ENCODE data around the gene ZG16B. TPM values are rescaled to one million over a fixed set of nuclear protein-coding genes. Genes with fewer than 3 reads are reported as not detected.

Gene ZG16B
- total and polyA plus RNA-seq, 7 donors, result 0.62 TPM; not detected in 6

DNA sequence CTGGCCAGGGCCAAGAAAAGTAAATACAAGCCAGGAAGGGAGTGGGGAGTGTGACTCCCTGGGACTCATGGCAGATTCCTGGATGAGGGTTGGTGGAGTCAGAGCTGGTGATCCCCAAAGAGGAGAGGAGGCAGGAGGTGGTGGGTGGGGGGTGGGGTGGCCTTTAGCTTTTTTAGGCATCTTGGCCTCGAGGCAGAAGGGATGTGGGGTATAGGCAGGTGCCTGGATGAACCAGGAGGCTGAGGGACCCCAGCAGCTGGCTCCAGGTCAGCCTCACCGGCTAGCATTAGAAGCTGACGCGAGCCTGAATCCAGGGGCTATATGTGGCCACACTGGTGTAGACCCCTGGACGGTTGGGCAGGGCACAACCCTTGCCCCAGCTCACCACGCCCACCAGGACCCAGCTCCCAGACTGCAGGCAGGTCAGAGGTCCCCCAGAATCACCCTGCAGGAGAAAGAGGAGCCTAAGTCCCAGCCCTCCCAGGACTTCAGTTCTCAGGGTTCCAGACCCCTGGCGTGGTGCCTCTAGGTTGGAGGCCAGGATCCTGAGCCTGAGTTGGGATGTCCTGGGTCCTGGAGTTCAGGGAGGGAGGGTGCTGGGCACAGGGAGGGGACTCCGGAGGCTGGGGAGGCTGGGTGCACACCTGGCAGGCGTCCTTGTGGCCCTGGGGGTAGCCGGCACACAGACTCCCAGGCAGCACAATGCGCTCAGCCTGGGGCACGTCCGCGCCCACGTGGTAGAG lies 45.6 kb upstream of the ZG16B start:
- intact Hi-C loops (cut with DNase I), result loop anchor here in 1 of 2 donors (5.0 kb wide), 1 partner anchor 78 kb away; no protein-coding TSS in a partner anchor
- Histone ChIP-seq H3K9me3 (no peaks in the 10 kb centered on the region), H3K27me3 (ENCODE audit: insufficient read depth in 3 of 3, low read length in 2 of 3) (peaks cover 0 to 39% (median 17%) of the 10 kb centered on the region in 3 donors), H3K36me3 (ENCODE audit: insufficient read depth in 1 of 2, low read depth in 1 of 2) (no peaks in the 10 kb centered on the region), H3K4me1 (no peaks in the 10 kb centered on the region), H3K4me3 (peak overlapping the region; percentile 59), H3K27ac (no peak overlapping the region)
- DNase-seq (no peak), ATAC-seq (peak in 2 of 4 donors; percentile 12 to 13)
- WGBS, 3 donors, result 44 to 53% (median 52%) methylated on average over 15 of the region's 15 CpGs
- TF ChIP-seq, protein P1, sequence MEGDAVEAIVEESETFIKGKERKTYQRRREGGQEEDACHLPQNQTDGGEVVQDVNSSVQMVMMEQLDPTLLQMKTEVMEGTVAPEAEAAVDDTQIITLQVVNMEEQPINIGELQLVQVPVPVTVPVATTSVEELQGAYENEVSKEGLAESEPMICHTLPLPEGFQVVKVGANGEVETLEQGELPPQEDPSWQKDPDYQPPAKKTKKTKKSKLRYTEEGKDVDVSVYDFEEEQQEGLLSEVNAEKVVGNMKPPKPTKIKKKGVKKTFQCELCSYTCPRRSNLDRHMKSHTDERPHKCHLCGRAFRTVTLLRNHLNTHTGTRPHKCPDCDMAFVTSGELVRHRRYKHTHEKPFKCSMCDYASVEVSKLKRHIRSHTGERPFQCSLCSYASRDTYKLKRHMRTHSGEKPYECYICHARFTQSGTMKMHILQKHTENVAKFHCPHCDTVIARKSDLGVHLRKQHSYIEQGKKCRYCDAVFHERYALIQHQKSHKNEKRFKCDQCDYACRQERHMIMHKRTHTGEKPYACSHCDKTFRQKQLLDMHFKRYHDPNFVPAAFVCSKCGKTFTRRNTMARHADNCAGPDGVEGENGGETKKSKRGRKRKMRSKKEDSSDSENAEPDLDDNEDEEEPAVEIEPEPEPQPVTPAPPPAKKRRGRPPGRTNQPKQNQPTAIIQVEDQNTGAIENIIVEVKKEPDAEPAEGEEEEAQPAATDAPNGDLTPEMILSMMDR (IDR thresholded peaks at IDR 0.05), result no peak

DNA sequence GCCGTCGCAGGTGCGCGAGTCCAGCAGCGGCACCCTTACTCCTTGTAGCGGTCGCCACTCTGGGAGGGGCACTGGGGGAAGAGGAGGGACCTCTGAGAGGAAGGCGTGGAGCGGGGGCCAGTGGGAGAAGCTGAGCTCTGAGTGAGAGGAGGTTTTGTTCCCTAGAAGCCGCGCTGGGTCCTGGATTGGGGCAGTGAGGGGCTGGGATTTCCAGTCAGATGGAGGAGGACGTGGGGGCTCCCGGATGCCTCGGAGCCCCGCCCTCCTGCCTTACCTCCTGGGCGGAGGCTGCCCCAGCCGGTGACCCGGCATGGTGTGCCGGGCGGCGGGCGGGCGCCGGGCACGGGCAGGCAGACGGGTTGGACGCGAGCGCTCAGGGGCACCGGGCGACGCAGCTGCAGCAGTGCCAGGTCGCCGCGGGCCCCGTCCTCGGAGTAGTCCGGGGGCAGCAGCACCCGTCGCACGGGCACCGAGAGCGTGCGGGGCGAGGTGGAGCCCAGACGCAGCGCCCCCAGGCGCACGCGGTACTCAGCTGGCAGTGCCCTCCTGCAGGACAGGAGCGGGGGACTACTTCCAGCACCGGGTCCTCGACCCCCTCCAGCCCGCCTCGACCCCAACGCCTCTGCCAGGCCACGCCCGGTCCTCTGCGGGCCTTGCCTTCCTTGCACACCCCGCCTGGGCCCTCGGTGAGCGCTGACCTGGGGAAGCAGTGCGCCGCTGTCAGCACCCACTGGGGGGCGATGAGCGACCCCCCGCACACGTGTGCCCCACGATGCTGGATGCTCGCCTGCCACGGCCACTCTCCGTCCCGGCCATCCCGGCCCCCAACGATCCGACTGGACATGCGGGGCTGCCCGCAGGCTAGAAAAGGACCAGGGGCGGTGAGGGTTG lies 44.8 kb upstream of the ZG16B start:
- H3K9me3 ChIP-seq, result no peaks in the 10 kb centered on the region
- peaks cover 0 to 41% (median 18%) of the 10 kb centered on the region in 3 donors for H3K27me3 ChIP-seq (ENCODE audit: insufficient read depth in 3 of 3, low read length in 2 of 3)
- H3K27ac ChIP-seq, result no peak overlapping the region
- peak overlapping the region; percentile 59 for H3K4me3 ChIP-seq
- intact Hi-C loops (cut with DNase I), result loop anchor here in 1 of 2 donors (5.0 kb wide), 1 partner anchor 77 kb away; no protein-coding TSS in a partner anchor
- H3K4me1 ChIP-seq, result no peaks in the 10 kb centered on the region
- WGBS, 3 donors, result 12 to 15% (median 12%) methylated on average over 59 to 79 of the region's 79 CpGs
- H3K36me3 ChIP-seq (ENCODE audit: insufficient read depth in 1 of 2, low read depth in 1 of 2), result no peaks in the 10 kb centered on the region
- DNase-seq, result no peak
- TF ChIP-seq, protein P1 (IDR thresholded peaks at IDR 0.05), result no peak
- ATAC-seq, result peak; percentile 40 to 44 (median 40)

DNA sequence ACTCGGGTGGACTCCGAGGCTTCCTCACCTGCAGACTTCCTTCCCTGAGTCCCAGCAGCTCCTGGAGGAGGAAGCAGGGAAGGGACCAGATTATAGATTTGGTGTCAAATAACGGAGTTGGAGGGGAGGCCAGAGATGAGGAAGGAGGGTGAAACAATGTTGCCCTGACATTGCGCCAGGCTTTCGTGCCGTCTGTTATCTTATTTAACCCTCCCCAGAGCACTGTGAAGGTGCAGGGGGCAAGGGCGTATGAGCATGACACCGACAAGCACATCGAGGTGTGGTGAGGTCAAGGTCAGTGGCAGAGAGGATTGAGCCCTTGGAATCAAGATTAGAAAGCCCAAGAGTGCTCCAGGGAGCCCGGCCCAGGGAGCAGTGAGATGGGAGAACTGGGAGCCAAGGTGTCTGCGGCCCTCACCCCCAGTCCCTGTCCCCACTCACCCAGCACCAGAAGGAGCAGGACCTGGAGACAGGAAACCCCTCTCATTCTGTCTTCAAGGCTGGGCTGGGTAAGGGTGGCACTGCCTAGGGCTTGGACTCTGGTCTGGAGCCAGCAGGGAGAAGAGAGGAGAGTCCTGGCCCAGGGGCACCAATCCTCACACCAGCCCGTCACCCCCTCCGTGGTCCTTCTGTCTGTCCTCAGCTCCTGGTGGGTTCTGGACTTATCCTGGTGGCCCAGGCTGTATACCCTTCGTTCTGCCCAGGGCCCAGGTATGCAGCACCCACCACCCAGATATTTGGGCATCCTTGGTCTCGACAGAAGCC lies 43.9 kb upstream of the ZG16B start:
- H3K9me3 ChIP-seq, result no peaks in the 10 kb centered on the region
- no peak overlapping the region for H3K27ac ChIP-seq
- 49 to 52% (median 49%) methylated on average over 14 to 15 of the region's 15 CpGs for WGBS, 3 donors
- H3K4me1 ChIP-seq, result no peaks in the 10 kb centered on the region
- no peaks in the 10 kb centered on the region for H3K36me3 ChIP-seq (ENCODE audit: insufficient read depth in 1 of 2, low read depth in 1 of 2)
- no peak for ATAC-seq
- no peak overlapping the region for H3K4me3 ChIP-seq
- intact Hi-C loops (cut with DNase I), result loop anchor here in 1 of 2 donors (5.0 kb wide), 1 partner anchor 76 kb away; no protein-coding TSS in a partner anchor
- DNase-seq, result no peak
- H3K27me3 ChIP-seq (ENCODE audit: insufficient read depth in 3 of 3, low read length in 2 of 3), result peaks cover 0 to 50% (median 22%) of the 10 kb centered on the region in 3 donors
- TF ChIP-seq, protein P1 (IDR thresholded peaks at IDR 0.05), result no peak

DNA sequence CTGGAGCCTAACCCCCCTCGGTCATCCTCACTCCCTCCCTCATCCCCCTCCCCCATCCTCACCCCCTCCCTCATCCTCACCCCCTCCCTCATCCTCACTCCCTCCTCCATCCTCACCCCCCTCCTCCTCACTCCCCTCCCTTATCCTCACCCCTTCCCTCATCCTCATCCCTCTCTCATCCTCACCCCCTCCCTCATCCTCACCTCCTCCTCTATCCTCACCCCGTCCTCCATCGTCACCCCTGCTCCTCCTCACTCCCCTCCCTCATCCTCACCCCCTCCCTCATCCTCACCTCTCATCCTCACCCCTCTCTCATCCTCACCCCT lies 43.3 kb upstream of the ZG16B start:
- TF ChIP-seq, protein P1 (IDR thresholded peaks at IDR 0.05), result no peak
- H3K27ac ChIP-seq, result no peak overlapping the region
- 42 to 50% (median 44%) methylated on average over 2 to 3 of the region's 3 CpGs for WGBS, 3 donors
- H3K9me3 ChIP-seq, result no peaks in the 10 kb centered on the region
- H3K4me3 ChIP-seq, result no peak overlapping the region
- H3K27me3 ChIP-seq (ENCODE audit: insufficient read depth in 3 of 3, low read length in 2 of 3), result peaks cover 0 to 55% (median 24%) of the 10 kb centered on the region in 3 donors
- no peaks in the 10 kb centered on the region for H3K4me1 ChIP-seq
- H3K36me3 ChIP-seq (ENCODE audit: insufficient read depth in 1 of 2, low read depth in 1 of 2), result no peaks in the 10 kb centered on the region
- DNase-seq (no peak), ATAC-seq (no peak)
- intact Hi-C loops (cut with DNase I), result loop anchor here in 1 of 2 donors (5.0 kb wide), 1 partner anchor 76 kb away; no protein-coding TSS in a partner anchor
